ENCODE measurements around the gene NCKAP5. TPM values are rescaled to one million over a fixed set of nuclear protein-coding genes. Genes with fewer than 3 reads are reported as not detected.

Gene NCKAP5
- total RNA-seq, 1 experiment from 2014 or later, result 3.2 TPM

DNA sequence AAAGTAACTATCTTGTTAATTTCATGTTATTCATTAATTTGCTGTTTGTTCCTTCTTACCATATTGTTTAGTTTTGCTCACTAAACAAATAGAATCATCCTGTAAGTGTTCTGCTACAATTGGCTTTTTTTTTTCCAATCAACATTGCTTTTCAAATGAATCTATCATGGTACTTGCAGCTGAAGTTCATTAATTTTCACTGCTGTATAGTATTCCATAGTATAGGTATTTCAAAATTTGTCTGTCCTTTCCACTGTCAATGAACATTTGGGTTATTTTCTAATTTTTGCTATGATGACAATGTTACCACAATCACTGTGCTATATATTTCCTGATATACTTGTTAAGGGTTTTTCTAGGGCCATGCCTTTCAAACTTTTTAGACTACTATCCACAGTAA, 809.3 kb downstream of the NCKAP5 start:
- H3K9ac ChIP-seq (ENCODE audit: low read length), result no peak overlapping the region

DNA sequence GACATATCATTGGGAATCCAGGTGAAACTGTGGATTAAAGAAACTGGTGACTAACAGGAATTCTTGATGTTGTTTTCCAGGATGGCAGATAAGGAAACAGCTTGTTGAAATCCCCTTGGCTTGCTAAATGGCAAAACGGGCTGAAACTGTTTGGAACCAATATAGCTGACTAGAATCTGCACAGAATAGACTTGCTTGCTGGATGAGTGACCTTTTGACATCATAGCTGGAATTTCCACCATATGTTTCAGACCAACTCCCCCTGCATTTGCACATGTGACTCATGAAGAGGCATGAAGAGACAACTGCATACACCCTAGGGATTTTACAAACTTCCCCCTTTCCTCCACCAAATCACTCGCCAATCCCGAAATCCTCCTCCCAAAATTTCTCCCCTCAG, 810.6 kb downstream of the NCKAP5 start:
- Histone ChIP-seq H3K27me3 (ENCODE audit: low read length) (no peaks in the 10 kb centered on the region), H4K20me1 (ENCODE audit: low read length) (no peaks in the 10 kb centered on the region), H3K9ac (ENCODE audit: low read length) (no peak overlapping the region), H3K4me2 (ENCODE audit: low read length) (no peak overlapping the region), H2AFZ (ENCODE audit: low read length) (no peak overlapping the region), H3K4me3 (ENCODE audit: low read length) (no peak overlapping the region), H3K27ac (ENCODE audit: low read length) (no peak overlapping the region), H3K9me3 (ENCODE audit: low read length) (no peaks in the 10 kb centered on the region), H3K36me3 (ENCODE audit: low read depth, low read length) (no peaks in the 10 kb centered on the region), H3F3A (ENCODE audit: low read length, unreplicated experiment) (no peaks in the 10 kb centered on the region), H3K4me1 (ENCODE audit: insufficient read depth, low read length) (no peaks in the 10 kb centered on the region), H3K79me2 (ENCODE audit: low read length) (no peaks in the 10 kb centered on the region), H3K9me2 (replicated peaks; ENCODE audit: low read length) (no peaks in the 10 kb centered on the region)
- BruUV-seq (replicated peaks), result no TSS peak
- ChIA-PET POLR2A (ENCODE audit: unreplicated experiment) (no interaction called here), CTCF (no interaction called here)
- no peak for ATAC-seq
- no peak for TF ChIP-seq EZH2 (IDR thresholded peaks at IDR 0.05; ENCODE audit: low read length, unreplicated experiment)
- TF ChIP-seq, protein P1, sequence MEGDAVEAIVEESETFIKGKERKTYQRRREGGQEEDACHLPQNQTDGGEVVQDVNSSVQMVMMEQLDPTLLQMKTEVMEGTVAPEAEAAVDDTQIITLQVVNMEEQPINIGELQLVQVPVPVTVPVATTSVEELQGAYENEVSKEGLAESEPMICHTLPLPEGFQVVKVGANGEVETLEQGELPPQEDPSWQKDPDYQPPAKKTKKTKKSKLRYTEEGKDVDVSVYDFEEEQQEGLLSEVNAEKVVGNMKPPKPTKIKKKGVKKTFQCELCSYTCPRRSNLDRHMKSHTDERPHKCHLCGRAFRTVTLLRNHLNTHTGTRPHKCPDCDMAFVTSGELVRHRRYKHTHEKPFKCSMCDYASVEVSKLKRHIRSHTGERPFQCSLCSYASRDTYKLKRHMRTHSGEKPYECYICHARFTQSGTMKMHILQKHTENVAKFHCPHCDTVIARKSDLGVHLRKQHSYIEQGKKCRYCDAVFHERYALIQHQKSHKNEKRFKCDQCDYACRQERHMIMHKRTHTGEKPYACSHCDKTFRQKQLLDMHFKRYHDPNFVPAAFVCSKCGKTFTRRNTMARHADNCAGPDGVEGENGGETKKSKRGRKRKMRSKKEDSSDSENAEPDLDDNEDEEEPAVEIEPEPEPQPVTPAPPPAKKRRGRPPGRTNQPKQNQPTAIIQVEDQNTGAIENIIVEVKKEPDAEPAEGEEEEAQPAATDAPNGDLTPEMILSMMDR (conservative IDR thresholded peaks at IDR 0.05; ENCODE audit: low read depth, low read length), result no peak
- no peak for TF ChIP-seq EZH2phosphoT487 (IDR thresholded peaks at IDR 0.05; ENCODE audit: borderline replicate concordance, low read length)
- no peak for DNase-seq
- intact Hi-C loops (cut with micrococcal nuclease), result no loop called here

More for the DNA sequence above, 809.3 kb downstream of the NCKAP5 start:
- Histone ChIP-seq H3K27ac (ENCODE audit: low read length) (no peak overlapping the region), H3K9me2 (replicated peaks; ENCODE audit: low read length) (no peaks in the 10 kb centered on the region), H2AFZ (ENCODE audit: low read length) (no peak overlapping the region), H3K36me3 (ENCODE audit: low read depth, low read length) (no peaks in the 10 kb centered on the region), H3K9me3 (ENCODE audit: low read length) (no peaks in the 10 kb centered on the region), H3K27me3 (ENCODE audit: low read length) (no peaks in the 10 kb centered on the region), H3K4me3 (ENCODE audit: low read length) (no peak overlapping the region), H3K4me1 (ENCODE audit: insufficient read depth, low read length) (no peaks in the 10 kb centered on the region), H3K4me2 (ENCODE audit: low read length) (no peak overlapping the region), H3K79me2 (ENCODE audit: low read length) (no peaks in the 10 kb centered on the region), H3F3A (ENCODE audit: low read length, unreplicated experiment) (no peaks in the 10 kb centered on the region), H4K20me1 (ENCODE audit: low read length) (no peaks in the 10 kb centered on the region)
- no peak for TF ChIP-seq EZH2phosphoT487 (IDR thresholded peaks at IDR 0.05; ENCODE audit: borderline replicate concordance, low read length)
- TF ChIP-seq, protein P1 (conservative IDR thresholded peaks at IDR 0.05; ENCODE audit: low read depth, low read length), result no peak
- TF ChIP-seq EZH2 (IDR thresholded peaks at IDR 0.05; ENCODE audit: low read length, unreplicated experiment), result no peak
- no TSS peak for BruUV-seq (replicated peaks)
- POLR2A ChIA-PET (ENCODE audit: unreplicated experiment), result no interaction called here
- ATAC-seq (no peak), DNase-seq (no peak)
- CTCF ChIA-PET, result no interaction called here
- intact Hi-C loops (cut with micrococcal nuclease), result no loop called here

DNA sequence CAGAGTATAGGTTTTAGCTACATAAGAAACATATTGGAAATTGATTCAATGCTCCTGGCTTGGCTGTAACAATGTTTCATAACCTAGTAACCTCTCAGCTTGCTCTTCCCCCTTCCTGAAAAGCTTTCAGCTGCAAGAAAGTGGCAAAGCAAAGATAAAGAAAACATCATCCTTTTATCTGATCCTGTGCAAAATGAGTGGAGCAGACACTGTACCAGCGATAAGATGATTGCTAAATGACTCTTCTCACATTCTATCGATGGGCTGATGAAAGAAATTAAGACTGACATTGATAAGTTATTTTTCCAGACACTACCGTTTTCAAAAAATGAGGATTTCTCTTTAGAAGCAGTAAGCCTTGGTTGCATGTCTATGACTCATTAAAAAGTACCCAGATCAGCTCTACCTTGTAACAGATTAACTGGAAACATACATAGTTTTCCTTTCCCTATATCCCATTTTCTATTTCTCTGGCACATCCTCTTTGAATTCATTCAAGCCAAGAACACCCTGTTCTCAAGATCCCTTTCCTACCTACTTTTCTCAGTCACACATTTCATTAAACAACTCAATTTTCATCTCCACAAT, 811.2 kb downstream of the NCKAP5 start:
- H3K9me3 ChIP-seq (ENCODE audit: low read length), result no peaks in the 10 kb centered on the region
- H4K20me1 ChIP-seq (ENCODE audit: low read length), result no peaks in the 10 kb centered on the region
- H2AFZ ChIP-seq (ENCODE audit: low read length), result no peak overlapping the region
- CTCF ChIA-PET, result no interaction called here
- no peak overlapping the region for H3K27ac ChIP-seq (ENCODE audit: low read length)
- no peaks in the 10 kb centered on the region for H3K27me3 ChIP-seq (ENCODE audit: low read length)
- no peaks in the 10 kb centered on the region for H3F3A ChIP-seq (ENCODE audit: low read length, unreplicated experiment)
- H3K9me2 ChIP-seq (replicated peaks; ENCODE audit: low read length), result no peaks in the 10 kb centered on the region
- no peaks in the 10 kb centered on the region for H3K36me3 ChIP-seq (ENCODE audit: low read depth, low read length)
- H3K79me2 ChIP-seq (ENCODE audit: low read length), result no peaks in the 10 kb centered on the region
- H3K4me1 ChIP-seq (ENCODE audit: insufficient read depth, low read length), result no peaks in the 10 kb centered on the region
- no peak overlapping the region for H3K4me3 ChIP-seq (ENCODE audit: low read length)
- DNase-seq (no peak), ATAC-seq (no peak)
- no peak for TF ChIP-seq EZH2phosphoT487 (IDR thresholded peaks at IDR 0.05; ENCODE audit: borderline replicate concordance, low read length)
- no peak for TF ChIP-seq EZH2 (IDR thresholded peaks at IDR 0.05; ENCODE audit: low read length, unreplicated experiment)
- TF ChIP-seq, protein P1 (conservative IDR thresholded peaks at IDR 0.05; ENCODE audit: low read depth, low read length), result no peak
- POLR2A ChIA-PET (ENCODE audit: unreplicated experiment), result no interaction called here
- intact Hi-C loops (cut with micrococcal nuclease), result no loop called here
- no peak overlapping the region for H3K9ac ChIP-seq (ENCODE audit: low read length)
- H3K4me2 ChIP-seq (ENCODE audit: low read length), result no peak overlapping the region
- BruUV-seq (replicated peaks), result no TSS peak

Data from PC-3 (cell line).